ENCODE results near the gene C2orf81.

- TF ChIP-seq CTCF (IDR thresholded peaks at IDR 0.05; ENCODE audit: low read depth, low read length) (no peak), EZH2phosphoT487 (IDR thresholded peaks at IDR 0.05; ENCODE audit: low read depth) (no peak)
Observed at GRCh38 chr2:74441170-74441689, 19.8 kb upstream of the C2orf81 start.

Data from OCI-LY3 (cell line).